CD14-positive monocyte (primary cell): ENCODE data around the gene PPP1R15A. TPM values are rescaled to one million over a fixed set of nuclear protein-coding genes. Genes with fewer than 3 reads are reported as not detected.

Experiments
- DNase-seq, 3 donors: peaks; one replicate each; pipeline ENCODE4 v3.0.0-alpha.2; 2011 to 2022
- H2AFZ ChIP-seq: 2 replicates; pipeline ENCODE4 v1.6.0; 2012; ENCODE audit warnings: mild to moderate bottlenecking, low read depth, low read length, inconsistent platforms; ENCODE audit not compliant: insufficient read depth, poor library complexity, severe bottlenecking
- H3K27ac ChIP-seq, 2 donors: 1 replicate in 1 of 2; 2 replicates in 1 of 2; pipeline ENCODE4 v1.5.1; 2012 to 2013; ENCODE audit warnings: low read length in 2 of 2, control low read depth in 1 of 2, inconsistent platforms in 1 of 2, low read depth in 1 of 2, mild to moderate bottlenecking in 1 of 2
- H3K27me3 ChIP-seq, 2 donors: one replicate each; pipeline versions ENCODE4 v1.6.0 to v1.6.1; 2011 to 2013; ENCODE audit warnings: low read length in 2 of 2; ENCODE audit not compliant: control insufficient read depth in 2 of 2, insufficient read depth in 2 of 2
- H3K36me3 ChIP-seq, 2 donors: replicated peaks in 1 of 2; 1 replicate in 1 of 2; 2 replicates in 1 of 2; pipeline versions ENCODE4 v1.5.1 to v1.6.1; 2012 to 2013; ENCODE audit warnings: low read length in 2 of 2, control low read depth in 1 of 2, inconsistent platforms in 1 of 2, mild to moderate bottlenecking in 1 of 2; ENCODE audit not compliant: insufficient read depth in 2 of 2, control insufficient read depth in 1 of 2
- H3K4me1 ChIP-seq, 2 donors: 1 replicate in 1 of 2; 2 replicates in 1 of 2; pipeline versions ENCODE4 v1.5.1 to v1.6.1; 2012 to 2013; ENCODE audit warnings: low read length in 2 of 2, control low read depth in 1 of 2, inconsistent platforms in 1 of 2, mild to moderate bottlenecking in 1 of 2, moderate library complexity in 1 of 2; ENCODE audit not compliant: insufficient read depth in 2 of 2, control insufficient read depth in 1 of 2
- H3K4me2 ChIP-seq: replicated peaks from 2 replicates; pipeline ENCODE3; 2012; ENCODE audit warnings: low read length, moderate library complexity, mild to moderate bottlenecking; ENCODE audit not compliant: poor library complexity, severe bottlenecking; ENCODE audit errors: extremely low read depth
- H3K4me3 ChIP-seq, 3 experiments: fragments of 200-600 bp in 1 of 3; sonication (generic) in 1 of 3; replicated peaks in 1 of 3; 1 replicate in 2 of 3; 2 replicates in 1 of 3; pipeline ENCODE4 v1.5.1; 2011 to 2013; ENCODE audit warnings: low read length in 3 of 3, mild to moderate bottlenecking in 3 of 3, control low read depth in 2 of 3, low read depth in 2 of 3, inconsistent platforms in 1 of 3, moderate library complexity in 1 of 3
- H3K79me2 ChIP-seq: 2 replicates; pipeline ENCODE4 v1.6.0; 2012; ENCODE audit warnings: mild to moderate bottlenecking, control low read depth, inconsistent platforms, low read length, moderate library complexity; ENCODE audit not compliant: insufficient read depth
- H3K9ac ChIP-seq: 2 replicates; pipeline ENCODE4 v1.6.0; 2017; ENCODE audit warnings: low read length, mild to moderate bottlenecking; ENCODE audit not compliant: insufficient read depth, poor library complexity, severe bottlenecking
- H3K9me3 ChIP-seq, 2 donors: replicated peaks in 1 of 2; 1 replicate in 1 of 2; 2 replicates in 1 of 2; pipeline versions ENCODE4 v1.5.1 to v1.6.1; 2012 to 2013; ENCODE audit warnings: low read length in 2 of 2, control low read depth in 1 of 2; ENCODE audit not compliant: control insufficient read depth in 1 of 2, insufficient read depth in 1 of 2
- H4K20me1 ChIP-seq: 2 replicates; pipeline ENCODE4 v1.6.0; 2012; ENCODE audit warnings: mild to moderate bottlenecking, low read length, control low read depth, moderate library complexity; ENCODE audit not compliant: insufficient read depth
- H3K27ac Mint-ChIP-seq, 7 donors: one replicate each; pipeline ENCODE4 v1.8.0; 2020; ENCODE audit warnings: mild to moderate bottlenecking in 7 of 7, mixed read lengths in 7 of 7, moderate library complexity in 6 of 7, inconsistent platforms in 2 of 7
- H3K27me3 Mint-ChIP-seq, 3 donors: one replicate each; pipeline ENCODE4 v1.8.0; 2021 to 2022; ENCODE audit warnings: low read depth in 3 of 3, mild to moderate bottlenecking in 3 of 3, mixed read lengths in 3 of 3, moderate library complexity in 3 of 3, inconsistent platforms in 1 of 3
- H3K36me3 Mint-ChIP-seq, 2 donors: one replicate each; pipeline ENCODE4 v1.8.0; 2020; ENCODE audit warnings: mixed read lengths in 2 of 2, inconsistent platforms in 1 of 2, mild to moderate bottlenecking in 1 of 2
- H3K4me1 Mint-ChIP-seq: one replicate; pipeline ENCODE4 v1.8.0; 2020; ENCODE audit warnings: mild to moderate bottlenecking, mixed read lengths
- H3K4me3 Mint-ChIP-seq, 2 donors: one replicate each; pipeline ENCODE4 v1.8.0; 2020; ENCODE audit warnings: mild to moderate bottlenecking in 2 of 2, mixed read lengths in 2 of 2, moderate library complexity in 1 of 2
- H3K9me3 Mint-ChIP-seq, 7 donors: one replicate each; pipeline ENCODE4 v1.8.0; 2020 to 2022; ENCODE audit warnings: mixed read lengths in 7 of 7, mild to moderate bottlenecking in 6 of 7, moderate library complexity in 6 of 7, inconsistent platforms in 2 of 7
- WGBS: methylation state at CpG from one replicate; pipeline ENCODE4 v1.1.5; 2013; ENCODE audit warnings: missing lambda C conversion rate; ENCODE audit not compliant: insufficient coverage; 5-methylcytosine and 5-hydroxymethylcytosine counted together
- intact Hi-C, 2 donors: fragments of 100-400 bp; cut with micrococcal nuclease; formaldehyde crosslinking; loops; one replicate each; pipeline versions ENCODE4 v1.15.0 to v1.15.1; 2023
- polyA plus RNA-seq, 3 donors: library from polyadenylated mRNA; depleted of rRNA in 1 of 3; unstranded in 2 of 3; stranded (reverse) in 1 of 3; fragments of 300-500 nt in 2 of 3; fragments of >200 nt in 1 of 3; fragmentation: Illumina TruSeq in 2 of 3; gene quantifications; 1 replicate in 2 of 3; 2 replicates in 1 of 3; pipeline ENCODE4 v1.2.3, GENCODE V29; 2012 to 2021
- TF ChIP-seq, protein P1 (sequence below): fragments of 200-600 bp; IDR thresholded peaks from one replicate; pipeline ENCODE4 v1.8.0; 2022; ENCODE audit warnings: antibody characterized with exemption, mild to moderate bottlenecking

The PPP1R15A gene
- polyA plus RNA-seq, 3 donors: 127 to 745 (median 169) TPM

DNA sequence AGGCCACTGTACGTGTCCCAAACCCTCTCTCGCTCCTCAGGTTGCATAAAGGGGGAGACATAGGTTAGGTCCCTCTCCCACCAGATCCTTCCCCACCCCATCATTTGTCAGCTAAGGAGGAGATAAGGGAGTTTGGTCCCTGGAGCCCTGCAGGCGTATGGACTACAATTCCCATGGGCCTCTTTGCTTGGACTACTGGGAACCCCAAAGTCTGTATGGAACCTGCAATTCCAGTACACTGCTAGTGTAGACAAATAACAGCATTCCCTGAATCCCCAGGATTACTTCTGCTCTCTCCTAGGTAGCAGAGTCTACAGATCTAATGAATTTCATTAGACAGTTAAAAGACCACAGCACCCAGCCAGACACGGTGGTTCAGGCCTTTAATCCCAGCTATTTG lies 19.9 kb upstream of the PPP1R15A start:
- TF ChIP-seq, protein P1, sequence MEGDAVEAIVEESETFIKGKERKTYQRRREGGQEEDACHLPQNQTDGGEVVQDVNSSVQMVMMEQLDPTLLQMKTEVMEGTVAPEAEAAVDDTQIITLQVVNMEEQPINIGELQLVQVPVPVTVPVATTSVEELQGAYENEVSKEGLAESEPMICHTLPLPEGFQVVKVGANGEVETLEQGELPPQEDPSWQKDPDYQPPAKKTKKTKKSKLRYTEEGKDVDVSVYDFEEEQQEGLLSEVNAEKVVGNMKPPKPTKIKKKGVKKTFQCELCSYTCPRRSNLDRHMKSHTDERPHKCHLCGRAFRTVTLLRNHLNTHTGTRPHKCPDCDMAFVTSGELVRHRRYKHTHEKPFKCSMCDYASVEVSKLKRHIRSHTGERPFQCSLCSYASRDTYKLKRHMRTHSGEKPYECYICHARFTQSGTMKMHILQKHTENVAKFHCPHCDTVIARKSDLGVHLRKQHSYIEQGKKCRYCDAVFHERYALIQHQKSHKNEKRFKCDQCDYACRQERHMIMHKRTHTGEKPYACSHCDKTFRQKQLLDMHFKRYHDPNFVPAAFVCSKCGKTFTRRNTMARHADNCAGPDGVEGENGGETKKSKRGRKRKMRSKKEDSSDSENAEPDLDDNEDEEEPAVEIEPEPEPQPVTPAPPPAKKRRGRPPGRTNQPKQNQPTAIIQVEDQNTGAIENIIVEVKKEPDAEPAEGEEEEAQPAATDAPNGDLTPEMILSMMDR: no peak
- Histone ChIP-seq H3K4me2 (no peak overlapping the region), H3K4me1 (no peaks in the 10 kb centered on the region), H3K4me3 (no peak overlapping the region), H3K27ac (no peak overlapping the region), H3K36me3 (no peaks in the 10 kb centered on the region), H3K27me3 (no peaks in the 10 kb centered on the region), H3K9me3 (no peaks in the 10 kb centered on the region), H2AFZ (no peak overlapping the region), H3K9ac (no peak overlapping the region), H4K20me1 (no peaks in the 10 kb centered on the region), H3K79me2 (no peaks in the 10 kb centered on the region)
- Mint-ChIP-seq H3K27ac (no peak overlapping the region), H3K36me3 (no peaks in the 10 kb centered on the region), H3K4me3 (no peak overlapping the region), H3K9me3 (no peaks in the 10 kb centered on the region), H3K27me3 (peaks cover 0 to 2% (median 2%) of the 10 kb centered on the region in 3 donors), H3K4me1 (no peaks in the 10 kb centered on the region)
- no peak for DNase-seq
- 93% methylated on average over 2 of the region's 4 CpGs for WGBS
- intact Hi-C loops: no loop called here

DNA sequence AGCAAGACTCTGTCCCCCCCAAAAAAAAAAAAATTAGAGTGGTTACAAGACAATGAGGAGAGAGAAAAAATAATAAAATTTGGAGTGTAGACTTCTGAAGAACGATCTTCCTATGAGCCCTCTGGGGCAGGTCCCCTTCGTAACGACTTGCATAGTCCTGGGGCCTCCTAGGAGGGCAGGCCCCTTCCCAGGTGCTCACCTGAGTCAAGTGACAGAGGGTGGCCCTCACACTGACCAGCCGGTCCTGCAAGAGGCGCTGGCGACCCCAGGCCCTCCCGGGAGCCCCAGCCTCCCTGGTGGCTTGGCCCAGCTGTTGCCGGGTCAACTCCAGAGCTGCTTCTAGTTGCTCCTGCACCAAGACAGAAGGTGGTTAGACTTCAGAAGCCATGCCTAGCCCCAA lies 18.7 kb upstream of the PPP1R15A start:
- Histone ChIP-seq H3K4me1 (peaks cover 0 to under 1% of the 10 kb centered on the region in 2 donors), H3K9me3 (no peaks in the 10 kb centered on the region), H3K79me2 (no peaks in the 10 kb centered on the region), H3K9ac (no peak overlapping the region), H3K27me3 (no peaks in the 10 kb centered on the region), H3K4me3 (no peak overlapping the region), H3K4me2 (no peak overlapping the region), H2AFZ (peak overlapping the region; percentile 29), H3K36me3 (no peaks in the 10 kb centered on the region), H4K20me1 (no peaks in the 10 kb centered on the region), H3K27ac (no peak overlapping the region)
- WGBS: 97% methylated on average over 8 of the region's 8 CpGs
- TF ChIP-seq, protein P1: no peak
- DNase-seq: no peak
- peaks cover 0 to 3% (median 0%) of the 10 kb centered on the region in 7 donors for H3K9me3 Mint-ChIP-seq
- intact Hi-C loops: no loop called here
- H3K27me3 Mint-ChIP-seq: no peaks in the 10 kb centered on the region
- H3K4me3 Mint-ChIP-seq: no peak overlapping the region
- H3K4me1 Mint-ChIP-seq: no peaks in the 10 kb centered on the region
- H3K27ac Mint-ChIP-seq: no peak overlapping the region
- H3K36me3 Mint-ChIP-seq: no peaks in the 10 kb centered on the region
